ENCODE data around the gene TBPL1.
"Not testable (repeated sequence)": the region's sequence is repeated elsewhere in the genome, so short reads cannot be mapped to it uniquely, and the experiment has no call there.

Gene TBPL1

GRCh38 chr6:133979269-133979963, 26.4 kb downstream of the TBPL1 start:
- H3K4me1 Mint-ChIP-seq, result peaks cover 23% of the 10 kb centered on the region
- not testable (repeated sequence) for ATAC-seq, H3K27ac Mint-ChIP-seq, H3K27me3 Mint-ChIP-seq, DNase-seq, H3K9me3 Mint-ChIP-seq, H3K4me3 Mint-ChIP-seq

GRCh38 chr6:133980168-133980567, 27.1 kb downstream of the TBPL1 start:
- H3K4me3 Mint-ChIP-seq, result no peak overlapping the region
- DNase-seq, result no peak
- H3K4me1 Mint-ChIP-seq, result peaks cover 23% of the 10 kb centered on the region
- no peak overlapping the region for H3K27ac Mint-ChIP-seq
- H3K27me3 Mint-ChIP-seq, result no peaks in the 10 kb centered on the region
- ATAC-seq, result no peak
- H3K9me3 Mint-ChIP-seq, result no peaks in the 10 kb centered on the region

GRCh38 chr6:133983099-133983939, 30.3 kb downstream of the TBPL1 start:
- Mint-ChIP-seq H3K4me3 (peak overlapping the region in 1 of 2 donors; percentile 0), H3K27ac (no peak overlapping the region), H3K27me3 (no peaks in the 10 kb centered on the region), H3K9me3 (no peaks in the 10 kb centered on the region), H3K4me1 (peaks cover 23% of the 10 kb centered on the region)
- ATAC-seq (peak; percentile 93), DNase-seq (peak in 1 of 2 donors; percentile 39)

GRCh38 chr6:133985970-133986369, 32.9 kb downstream of the TBPL1 start:
- ATAC-seq (peak; percentile 78), DNase-seq (no peak)
- Mint-ChIP-seq H3K4me3 (no peak overlapping the region), H3K27me3 (no peaks in the 10 kb centered on the region), H3K27ac (no peak overlapping the region), H3K9me3 (no peaks in the 10 kb centered on the region), H3K4me1 (peaks cover 20% of the 10 kb centered on the region)

GRCh38 chr6:133986942-133987341, 33.9 kb downstream of the TBPL1 start:
- Mint-ChIP-seq H3K4me1 (peaks cover 20% of the 10 kb centered on the region), H3K27ac (no peak overlapping the region), H3K27me3 (no peaks in the 10 kb centered on the region), H3K4me3 (no peak overlapping the region), H3K9me3 (no peaks in the 10 kb centered on the region)
- ATAC-seq (no peak), DNase-seq (no peak)

GRCh38 chr6:133989525-133989924, 36.5 kb downstream of the TBPL1 start:
- H3K27ac Mint-ChIP-seq, result no peak overlapping the region
- DNase-seq (no peak), ATAC-seq (no peak)
- H3K9me3 Mint-ChIP-seq, result no peaks in the 10 kb centered on the region
- H3K27me3 Mint-ChIP-seq, result no peaks in the 10 kb centered on the region
- H3K4me1 Mint-ChIP-seq, result peaks cover 11% of the 10 kb centered on the region
- no peak overlapping the region for H3K4me3 Mint-ChIP-seq

- ATAC-seq, result no peak
- H3K27ac Mint-ChIP-seq, result no peak overlapping the region
These were observed 37.3 kb downstream of the TBPL1 start for GRCh38 chr6:133990321-133990720.

GRCh38 chr6:133991096-133991593, 38.1 kb downstream of the TBPL1 start:
- peaks cover 2% of the 10 kb centered on the region for H3K4me1 Mint-ChIP-seq
- ATAC-seq (peak; percentile 62), DNase-seq (no peak)
- no peak overlapping the region for H3K27ac Mint-ChIP-seq
- no peak overlapping the region for H3K4me3 Mint-ChIP-seq
- no peaks in the 10 kb centered on the region for H3K9me3 Mint-ChIP-seq
- no peaks in the 10 kb centered on the region for H3K27me3 Mint-ChIP-seq

More at GRCh38 chr6:133990321-133990720, 37.3 kb downstream of the TBPL1 start:
- no peak overlapping the region for H3K4me3 Mint-ChIP-seq
- H3K9me3 Mint-ChIP-seq, result no peaks in the 10 kb centered on the region
- H3K27me3 Mint-ChIP-seq, result no peaks in the 10 kb centered on the region
- peaks cover 11% of the 10 kb centered on the region for H3K4me1 Mint-ChIP-seq
- no peak for DNase-seq

- Mint-ChIP-seq H3K4me3 (no peak overlapping the region), H3K4me1 (no peaks in the 10 kb centered on the region), H3K9me3 (no peaks in the 10 kb centered on the region), H3K27ac (no peak overlapping the region), H3K27me3 (no peaks in the 10 kb centered on the region)
- DNase-seq (no peak), ATAC-seq (no peak)
These were observed 40.1 kb downstream of the TBPL1 start for GRCh38 chr6:133992992-133993680.

- Mint-ChIP-seq H3K4me3 (no peak overlapping the region), H3K4me1 (no peaks in the 10 kb centered on the region), H3K27ac (no peak overlapping the region), H3K27me3 (no peaks in the 10 kb centered on the region), H3K9me3 (no peaks in the 10 kb centered on the region)
- no peak for ATAC-seq
- no peak for DNase-seq
These were observed 42.3 kb downstream of the TBPL1 start for GRCh38 chr6:133995296-133995695.

- H3K27me3 Mint-ChIP-seq, result no peaks in the 10 kb centered on the region
- no peaks in the 10 kb centered on the region for H3K4me1 Mint-ChIP-seq
- DNase-seq (no peak), ATAC-seq (no peak)
- H3K9me3 Mint-ChIP-seq, result no peaks in the 10 kb centered on the region
- no peak overlapping the region for H3K4me3 Mint-ChIP-seq
- no peak overlapping the region for H3K27ac Mint-ChIP-seq
These were observed 42.7 kb downstream of the TBPL1 start for GRCh38 chr6:133995758-133996157.

- DNase-seq (no peak), ATAC-seq (no peak)
- Mint-ChIP-seq H3K9me3 (no peaks in the 10 kb centered on the region), H3K27me3 (no peaks in the 10 kb centered on the region), H3K27ac (no peak overlapping the region), H3K4me1 (no peaks in the 10 kb centered on the region), H3K4me3 (no peak overlapping the region)
These were observed 44.2 kb downstream of the TBPL1 start for GRCh38 chr6:133997267-133997666.

- H3K4me1 Mint-ChIP-seq, result no peaks in the 10 kb centered on the region
- ATAC-seq, result no peak
- H3K4me3 Mint-ChIP-seq, result no peak overlapping the region
- DNase-seq, result no peak
- H3K27me3 Mint-ChIP-seq, result peaks cover 18% of the 10 kb centered on the region
- H3K9me3 Mint-ChIP-seq, result no peaks in the 10 kb centered on the region
- no peak overlapping the region for H3K27ac Mint-ChIP-seq
These were observed 46.3 kb downstream of the TBPL1 start for GRCh38 chr6:133999305-133999704.

GRCh38 chr6:134000443-134000842, 47.4 kb downstream of the TBPL1 start:
- Mint-ChIP-seq H3K4me3 (no peak overlapping the region), H3K4me1 (no peaks in the 10 kb centered on the region), H3K9me3 (no peaks in the 10 kb centered on the region), H3K27me3 (peaks cover 21% of the 10 kb centered on the region), H3K27ac (no peak overlapping the region)
- DNase-seq, result no peak
- no peak for ATAC-seq

- DNase-seq, result no peak
- no peak overlapping the region for H3K27ac Mint-ChIP-seq
- ATAC-seq, result no peak
These were observed 49.8 kb downstream of the TBPL1 start for GRCh38 chr6:134002821-134003220.

GRCh38 chr6:134003542-134003951, 50.5 kb downstream of the TBPL1 start:
- no peaks in the 10 kb centered on the region for H3K9me3 Mint-ChIP-seq
- no peak overlapping the region for H3K4me3 Mint-ChIP-seq
- H3K27ac Mint-ChIP-seq, result no peak overlapping the region
- no peaks in the 10 kb centered on the region for H3K4me1 Mint-ChIP-seq
- DNase-seq (no peak), ATAC-seq (no peak)
- H3K27me3 Mint-ChIP-seq, result peaks cover 34% of the 10 kb centered on the region

More at GRCh38 chr6:134002821-134003220, 49.8 kb downstream of the TBPL1 start:
- no peak overlapping the region for H3K4me3 Mint-ChIP-seq
- H3K4me1 Mint-ChIP-seq, result no peaks in the 10 kb centered on the region
- no peaks in the 10 kb centered on the region for H3K9me3 Mint-ChIP-seq
- H3K27me3 Mint-ChIP-seq, result peaks cover 34% of the 10 kb centered on the region

All from stimulated activated naive CD8-positive, alpha-beta T cell treated with anti-CD3 and anti-CD28 coated beads, Interleukin-15, amount 100 ng/mL, for 72 hours (primary cell).